ENCODE data around the gene KCNIP1.

GRCh38 chr5:170655476-170655875, 151.7 kb downstream of the KCNIP1 start:
- TF ChIP-seq CTCF (IDR thresholded peaks at IDR 0.05 in 2 of 3, conservative IDR thresholded peaks at IDR 0.05 in 1 of 3; ENCODE audit: borderline replicate concordance in 1 of 3, insufficient read depth in 1 of 3, low read depth in 2 of 3, low read length in 2 of 3) (no peak), POLR2A (IDR thresholded peaks at IDR 0.05; ENCODE audit: borderline replicate concordance, extremely low read depth, insufficient read depth, insufficient read length) (no peak), POLR2AphosphoS5 (IDR thresholded peaks at IDR 0.05; ENCODE audit: low read depth, low read length) (no peak), EGR1 (IDR thresholded peaks at IDR 0.05; ENCODE audit: low read depth) (no peak), EZH2 (IDR thresholded peaks at IDR 0.05) (no peak), RAD21 (IDR thresholded peaks at IDR 0.05; ENCODE audit: low read depth) (no peak)
- TF ChIP-seq, protein P1, sequence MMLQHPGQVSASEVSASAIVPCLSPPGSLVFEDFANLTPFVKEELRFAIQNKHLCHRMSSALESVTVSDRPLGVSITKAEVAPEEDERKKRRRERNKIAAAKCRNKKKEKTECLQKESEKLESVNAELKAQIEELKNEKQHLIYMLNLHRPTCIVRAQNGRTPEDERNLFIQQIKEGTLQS (IDR thresholded peaks at IDR 0.05), result no peak
